Left renal pelvis (tissue), 4 donors: ENCODE results near the gene TEC. TPM values are rescaled to one million over a fixed set of nuclear protein-coding genes. Genes with fewer than 3 reads are reported as not detected.
A peak's percentile ranks its signal among the peaks of the same experiment; 100 is the strongest.
"Not testable (repeated sequence)": the region's sequence is repeated elsewhere in the genome, so short reads cannot be mapped to it uniquely, and the experiment has no call there.

Source experiments
- DNase-seq, 4 donors: peaks; one replicate each; pipeline ENCODE4 v3.0.0-alpha.2; 2013; ENCODE audit warnings: low read depth in 4 of 4, low spot score in 3 of 4
- polyA plus RNA-seq, 4 donors: library from polyadenylated mRNA; unstranded; fragments of 120-200 nt; gene quantifications; one replicate each; pipeline ENCODE4 v1.2.1, GENCODE V29; 2013; ENCODE audit not compliant: insufficient read length in 4 of 4

TEC gene
- polyA plus RNA-seq, 4 donors: 1.6 to 4.3 (median 3.4) TPM

DNA sequence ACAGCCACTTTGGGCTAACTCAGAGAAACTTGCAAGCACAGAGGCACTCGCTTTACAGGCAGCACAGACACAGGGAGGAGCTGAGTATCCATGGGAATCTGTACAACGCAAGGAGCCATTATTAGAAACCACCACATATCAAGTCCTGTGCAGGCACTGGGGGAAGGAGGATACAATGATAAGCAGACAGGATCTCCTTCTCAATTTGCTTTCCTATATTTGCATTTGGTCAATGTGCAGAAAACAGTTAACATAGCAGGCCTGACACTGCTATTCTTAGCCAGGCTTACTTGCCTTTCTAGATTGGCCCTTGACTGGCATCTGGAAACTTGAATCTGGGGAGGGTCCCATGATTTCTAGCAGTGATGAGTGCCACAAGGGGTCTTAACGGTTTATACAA lies 65.8 kb downstream of the TEC start:
- DNase-seq: no peak

DNA sequence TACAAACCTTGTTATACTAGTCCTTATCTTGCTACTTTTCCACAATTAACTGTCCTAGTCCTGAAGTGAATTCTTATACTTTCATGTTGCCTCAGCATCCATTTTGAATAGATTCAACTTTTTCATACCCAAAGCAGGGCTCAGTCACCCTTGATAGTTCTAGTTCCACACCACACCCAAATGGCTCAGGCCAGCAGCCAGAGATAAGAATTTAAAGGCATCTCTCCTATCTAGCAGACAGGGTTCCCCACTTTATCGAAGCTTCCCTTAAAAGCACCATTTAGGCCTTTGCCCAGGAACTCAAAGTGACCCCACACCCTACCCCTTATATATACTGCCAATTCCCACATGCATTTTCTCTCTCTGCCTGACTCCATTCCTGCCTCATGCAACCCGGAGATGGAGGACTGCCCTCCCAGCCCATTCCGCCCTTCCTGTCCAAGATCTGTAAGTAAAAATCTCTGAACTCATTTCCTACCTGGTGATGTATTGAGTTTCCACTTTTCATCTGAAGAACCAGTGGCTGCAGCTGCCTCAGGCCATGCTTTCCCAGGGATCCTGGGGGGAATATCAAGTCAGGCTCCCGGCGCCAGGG lies 71.9 kb downstream of the TEC start:
- DNase-seq: no peak

DNA sequence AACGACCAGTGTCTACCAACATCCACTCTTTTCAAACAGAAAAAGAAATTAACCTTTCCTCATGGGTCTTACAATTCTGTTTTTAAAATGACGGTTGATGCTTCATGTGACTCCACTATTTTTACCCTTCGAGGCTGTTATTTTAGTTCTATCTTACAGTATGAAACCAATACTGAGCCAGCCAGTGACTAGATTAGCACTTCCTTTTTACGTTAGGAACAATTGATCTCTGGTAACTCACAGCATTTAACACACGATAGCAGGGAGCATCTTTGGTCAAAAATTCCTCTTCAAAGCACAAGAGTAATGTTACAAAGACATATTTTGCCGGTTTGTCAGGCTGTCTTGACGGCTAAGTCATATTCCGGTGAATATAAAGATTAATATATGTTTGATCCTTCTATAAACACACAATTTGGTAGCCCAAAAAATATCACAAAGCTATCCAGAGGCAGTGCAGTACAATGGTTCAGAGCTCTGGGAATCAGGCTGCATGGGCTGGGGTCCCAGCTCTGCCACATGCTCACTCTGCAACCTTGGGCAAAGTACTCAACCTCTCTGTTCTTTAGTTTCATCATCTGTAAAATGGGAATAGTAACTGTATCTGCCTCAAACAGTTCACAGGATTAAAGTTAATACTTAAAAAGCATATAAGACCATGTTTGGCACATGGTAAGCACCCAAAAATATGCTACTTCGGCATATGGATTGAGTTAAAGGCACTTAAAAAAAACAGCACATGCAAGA lies 72.7 kb downstream of the TEC start:
- DNase-seq: no peak

DNA sequence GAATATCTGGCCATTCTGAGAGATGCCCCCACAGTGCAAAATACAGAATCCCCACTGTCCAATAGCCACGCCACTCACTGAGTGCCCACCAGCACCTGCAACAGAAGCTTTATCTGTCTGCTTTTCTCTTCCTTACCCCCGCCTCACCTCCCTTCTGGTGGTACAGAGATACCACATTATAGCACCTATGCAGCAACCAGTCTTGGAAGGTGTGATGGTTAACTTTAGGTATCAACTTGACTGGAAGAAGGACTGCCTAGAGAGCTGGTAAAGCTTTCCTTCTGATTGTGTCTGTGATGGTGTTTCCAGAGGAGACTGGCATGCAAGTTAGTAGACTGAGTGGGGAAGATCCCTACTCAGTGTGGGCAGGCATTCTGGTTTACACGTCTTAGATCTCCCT lies 73.8 kb downstream of the TEC start:
- no peak for DNase-seq

DNA sequence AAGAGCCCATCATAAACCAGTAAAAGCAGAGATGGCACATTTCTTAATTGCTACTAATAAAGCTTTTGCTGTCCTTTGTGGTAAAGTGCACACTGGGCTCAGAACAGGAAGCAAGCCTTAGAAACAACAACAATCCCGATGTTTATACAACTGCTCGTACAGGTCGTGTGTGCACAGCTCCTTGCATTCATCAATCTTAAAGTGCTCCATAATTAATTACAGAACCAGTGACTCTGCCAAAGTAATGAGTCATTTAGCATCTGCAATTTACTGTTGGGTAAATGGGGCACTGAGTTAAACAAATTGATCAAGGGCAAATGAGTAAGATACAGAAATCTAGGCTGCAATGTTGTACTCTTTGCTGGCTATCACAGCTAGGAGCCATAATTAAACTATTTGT lies 74.3 kb downstream of the TEC start:
- DNase-seq: peak in 2 of 4 donors; percentile 3 to 16

DNA sequence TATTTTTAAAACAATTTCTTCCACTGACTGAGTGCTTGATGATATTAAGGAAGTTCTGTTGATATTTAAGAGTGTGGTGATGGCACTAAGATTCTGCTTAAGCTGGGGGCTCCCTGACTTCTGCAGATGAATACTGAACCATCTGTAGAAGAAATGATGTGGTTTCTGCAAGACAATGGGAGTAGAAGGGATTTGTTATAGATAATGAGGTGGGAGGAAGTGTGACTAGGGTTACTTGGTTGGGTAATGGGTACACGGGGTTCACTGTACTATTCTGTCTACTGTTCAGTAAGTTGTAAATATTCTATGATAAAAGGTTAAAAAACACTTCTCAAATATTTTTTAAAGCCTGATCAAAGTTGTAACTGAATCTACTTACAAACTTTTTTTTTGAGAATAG lies 74.7 kb downstream of the TEC start:
- no peak for DNase-seq

DNA sequence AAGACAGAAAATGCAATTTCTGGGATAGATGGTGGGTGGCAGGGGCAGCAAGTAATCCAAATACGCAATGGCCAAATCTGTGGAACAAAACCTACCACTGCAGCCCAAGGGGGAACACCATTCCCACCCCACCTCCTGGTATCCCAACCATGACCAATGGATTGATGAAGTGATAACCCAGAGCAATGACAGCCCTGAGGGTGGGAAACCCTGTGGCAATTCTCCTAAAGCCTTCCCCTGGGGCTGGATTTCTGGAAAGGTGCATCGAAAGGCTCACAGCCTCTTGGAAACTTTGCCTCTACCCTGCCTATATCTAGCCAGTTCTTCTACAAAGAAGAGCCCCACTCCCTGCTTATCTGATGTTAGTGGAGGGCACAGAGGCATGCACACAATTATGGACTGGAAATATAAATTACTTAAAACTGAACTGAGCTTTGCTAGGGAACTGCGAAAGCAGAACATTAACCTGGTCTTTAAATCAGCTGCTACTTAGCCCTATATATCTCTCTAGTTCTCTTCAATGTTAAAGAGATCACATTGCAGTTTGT lies 75.6 kb downstream of the TEC start:
- no peak for DNase-seq

DNA sequence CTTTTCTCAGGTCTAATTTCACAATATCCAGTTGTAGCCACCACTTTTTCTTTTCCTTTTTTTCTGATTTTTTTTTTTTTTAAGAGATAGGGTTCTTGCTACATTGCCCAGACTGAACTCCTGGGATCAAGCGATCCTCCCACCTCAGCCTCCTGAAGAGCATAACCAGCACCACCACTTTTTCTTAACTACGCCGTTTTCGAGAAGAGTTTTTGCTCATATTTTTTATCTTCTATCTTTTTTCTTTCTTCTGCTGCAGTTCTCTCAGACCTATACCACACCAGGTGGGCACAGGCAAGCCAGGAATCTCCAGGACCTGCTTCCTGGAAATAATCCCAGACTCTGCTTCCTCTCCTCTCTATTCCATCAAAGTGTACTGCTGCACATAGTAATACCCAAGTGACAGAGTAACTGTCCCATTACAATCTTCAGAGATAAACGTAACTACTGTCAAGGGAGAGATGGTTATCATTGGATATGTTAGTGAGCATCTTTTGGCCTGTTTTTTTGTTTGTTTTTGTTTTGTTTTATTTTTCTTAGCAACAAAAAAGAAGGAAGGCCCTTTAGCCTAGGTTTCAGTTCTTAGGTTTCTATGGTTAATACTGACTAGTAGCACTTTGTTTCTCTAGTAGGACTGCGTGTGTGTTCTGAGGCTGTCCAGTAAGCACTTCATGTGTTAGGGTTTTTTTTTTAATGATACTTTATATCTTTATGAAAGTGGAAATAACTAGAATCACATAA lies 76.4 kb downstream of the TEC start:
- no peak for DNase-seq

DNA sequence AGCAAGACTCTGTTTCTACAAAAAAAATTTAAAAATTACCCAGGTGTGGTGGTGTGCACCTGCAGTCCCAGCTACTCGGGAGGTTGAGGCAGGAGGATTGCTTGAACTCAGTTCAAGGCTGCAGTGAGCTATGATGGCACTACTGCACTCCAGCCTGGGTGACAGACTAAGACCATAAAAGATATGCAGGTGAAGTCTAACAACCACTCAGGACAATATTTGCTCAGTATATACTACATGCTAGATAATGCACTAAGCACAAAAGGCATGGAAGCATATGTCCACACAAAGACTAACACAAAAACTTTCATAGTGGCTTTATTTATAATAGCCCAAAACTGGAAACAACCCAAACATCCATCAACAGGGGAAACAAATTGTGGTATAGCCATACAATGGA lies 77.9 kb downstream of the TEC start:
- no peak for DNase-seq

DNA sequence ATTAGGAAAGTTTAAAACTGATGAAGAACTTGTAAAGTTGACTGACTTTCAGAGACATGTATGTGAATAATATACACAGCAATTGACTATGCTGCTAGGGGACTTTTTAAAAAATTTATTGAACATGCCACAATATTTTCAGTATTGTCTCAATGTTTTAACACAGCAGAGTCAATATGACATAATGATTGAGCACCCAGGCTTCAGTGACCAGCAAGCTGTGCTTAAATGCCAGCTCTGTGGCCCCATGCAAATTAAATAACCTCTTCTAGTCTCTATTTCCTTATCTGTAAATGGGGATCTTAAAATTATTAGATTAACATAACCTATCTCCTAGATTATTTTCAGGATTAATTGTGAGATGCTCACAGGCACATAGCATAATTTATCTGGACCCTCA lies 78.8 kb downstream of the TEC start:
- no peak for DNase-seq

DNA sequence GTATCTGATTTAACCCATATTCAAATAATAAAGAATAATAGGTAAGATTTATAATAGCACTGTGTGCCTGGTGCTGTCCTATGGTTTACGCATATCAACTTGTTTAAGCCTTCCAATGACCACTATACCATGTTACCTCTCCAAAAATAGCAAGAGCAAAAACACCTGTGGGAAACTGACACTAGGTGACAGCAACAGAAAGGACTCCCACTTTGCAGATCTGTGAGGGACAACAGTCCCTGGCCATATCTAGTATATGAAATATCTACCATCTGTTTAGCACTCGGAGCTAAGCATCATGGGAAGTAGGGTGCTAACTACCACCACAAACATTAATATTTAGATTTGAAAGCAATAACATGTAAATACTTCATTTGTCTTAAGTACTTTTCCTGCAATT lies 79.9 kb downstream of the TEC start:
- DNase-seq: no peak

DNA sequence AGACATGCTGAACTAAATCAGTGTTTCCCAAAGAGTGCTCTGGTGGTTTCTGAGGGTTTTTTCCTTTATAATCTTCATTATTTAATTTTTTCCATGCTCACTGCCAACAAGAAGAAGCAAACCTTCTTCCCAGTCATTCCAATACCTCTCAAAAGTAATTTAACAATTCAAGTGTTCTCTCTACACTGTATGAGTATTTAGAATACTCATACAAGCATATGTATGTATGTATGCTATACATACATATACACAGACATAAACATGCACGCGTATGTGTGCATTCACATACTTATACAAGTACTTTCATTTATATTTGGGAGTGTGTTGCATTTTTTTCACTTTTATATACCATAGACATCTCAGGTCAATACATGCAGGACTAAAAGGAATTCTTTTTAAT lies 81.2 kb downstream of the TEC start:
- no peak for DNase-seq

DNA sequence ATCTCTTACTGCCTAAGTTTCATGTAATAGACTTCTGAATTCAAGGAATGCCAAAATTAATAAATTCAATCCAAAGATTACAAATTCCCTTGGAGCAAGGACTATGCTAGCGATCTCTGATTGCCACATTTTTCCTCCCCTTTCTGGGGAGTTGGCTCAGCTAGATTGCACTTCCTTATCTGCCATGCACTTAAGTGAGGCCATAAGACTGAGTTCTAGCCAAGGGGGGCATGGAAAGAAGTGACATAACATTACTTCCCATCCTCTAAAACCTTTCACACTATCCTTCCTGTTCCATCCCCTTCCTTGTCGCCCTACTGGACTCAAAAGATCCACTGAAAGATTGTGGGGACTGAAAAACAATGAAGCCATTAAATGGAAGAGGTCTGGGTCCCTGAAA lies 81.8 kb downstream of the TEC start:
- DNase-seq: no peak

DNA sequence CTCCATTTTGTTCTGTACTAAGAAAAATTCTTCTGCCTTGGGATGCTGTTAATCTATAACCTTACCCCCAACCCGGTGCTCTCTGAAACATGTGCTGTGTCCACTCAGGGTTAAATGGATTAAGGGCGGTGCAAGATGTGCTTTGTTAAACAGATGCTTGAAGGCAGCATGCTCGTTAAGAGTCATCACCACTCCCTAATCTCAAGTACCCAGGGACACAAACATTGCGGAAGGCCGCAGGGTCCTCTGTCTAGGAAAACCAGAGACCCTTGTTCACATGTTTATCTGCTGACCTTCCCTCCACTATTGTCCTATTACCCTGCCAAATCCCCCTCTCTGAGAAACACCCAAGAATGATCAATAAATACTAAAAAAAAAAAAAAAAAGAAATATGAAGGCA lies 82.6 kb downstream of the TEC start:
- not testable (repeated sequence) for DNase-seq

DNA sequence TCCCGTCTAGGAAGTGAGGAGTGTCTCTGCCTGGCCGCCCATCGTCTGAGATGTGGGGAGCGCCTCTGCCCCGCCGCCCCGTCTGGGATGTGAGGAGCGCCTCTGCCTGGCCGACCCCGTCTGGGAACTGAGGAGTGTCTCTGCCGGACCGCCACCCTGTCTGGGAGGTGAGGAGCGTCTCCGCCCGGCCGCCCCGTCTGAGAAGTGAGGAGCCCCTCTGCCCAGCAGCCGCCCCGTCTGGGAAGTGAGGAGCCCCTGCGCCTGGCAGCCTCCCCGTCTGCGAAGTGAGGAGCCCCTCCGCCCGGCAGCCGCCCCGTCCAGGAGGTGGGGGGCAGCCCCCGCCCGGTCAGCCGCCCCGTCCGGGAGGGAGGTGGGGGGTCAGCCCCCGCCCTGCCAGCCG lies 83.2 kb downstream of the TEC start:
- DNase-seq: not testable (repeated sequence)

DNA sequence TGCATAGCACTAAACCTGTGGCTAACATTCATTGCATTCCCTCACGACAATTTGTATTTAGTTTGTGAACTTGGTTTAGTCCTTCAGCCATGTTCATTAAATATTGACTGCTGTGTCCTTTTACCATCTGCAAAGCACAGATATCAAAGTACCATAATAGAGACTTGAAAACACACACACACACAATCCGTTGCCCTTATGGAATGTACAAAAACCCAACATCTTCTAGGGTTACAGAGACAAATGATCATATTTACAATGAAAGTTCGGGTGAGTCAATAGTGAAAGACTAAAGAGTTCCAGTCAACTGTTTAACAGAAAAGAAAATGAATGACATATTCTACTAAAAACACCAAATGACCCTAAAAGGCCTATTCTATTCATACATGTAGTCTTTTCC lies 84.8 kb downstream of the TEC start:
- DNase-seq: no peak

DNA sequence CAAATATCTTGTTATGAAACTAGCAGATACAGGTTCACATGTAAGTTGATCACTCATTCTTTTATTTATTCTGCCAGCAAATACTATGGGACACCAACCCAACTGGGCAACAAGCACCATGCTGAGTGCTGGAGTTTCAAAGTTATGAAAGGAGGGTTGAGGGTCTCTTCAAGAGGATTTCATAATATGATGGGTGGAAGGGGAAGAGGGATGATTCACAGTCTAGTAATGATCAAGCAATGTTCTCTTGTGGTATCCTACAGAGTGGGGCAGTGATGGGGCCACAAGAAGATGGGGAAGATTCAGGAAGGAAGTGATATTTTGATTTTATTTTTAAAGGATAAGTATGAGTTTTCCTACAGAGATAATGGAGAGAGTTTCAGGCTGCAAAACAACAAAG lies 89.4 kb downstream of the TEC start:
- no peak for DNase-seq

DNA sequence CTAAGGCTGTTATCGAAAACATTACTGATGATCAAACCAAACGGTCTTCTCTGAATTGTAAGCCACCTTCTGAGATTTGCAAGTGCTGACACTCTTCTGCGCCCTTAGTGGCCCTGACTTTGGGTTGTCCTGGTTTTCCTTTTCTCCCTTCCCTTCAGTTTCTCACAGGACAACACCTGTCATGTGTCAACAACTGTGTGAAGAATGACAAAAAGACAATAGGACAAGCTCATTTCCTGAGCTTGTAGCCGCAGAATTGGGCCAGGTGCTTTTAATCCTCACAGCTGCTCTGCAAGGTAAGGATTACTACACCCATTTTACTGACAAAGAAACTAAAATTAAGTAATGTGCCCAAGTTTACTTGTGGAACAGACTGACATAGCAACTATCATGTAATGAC lies 90.7 kb downstream of the TEC start:
- no peak for DNase-seq

DNA sequence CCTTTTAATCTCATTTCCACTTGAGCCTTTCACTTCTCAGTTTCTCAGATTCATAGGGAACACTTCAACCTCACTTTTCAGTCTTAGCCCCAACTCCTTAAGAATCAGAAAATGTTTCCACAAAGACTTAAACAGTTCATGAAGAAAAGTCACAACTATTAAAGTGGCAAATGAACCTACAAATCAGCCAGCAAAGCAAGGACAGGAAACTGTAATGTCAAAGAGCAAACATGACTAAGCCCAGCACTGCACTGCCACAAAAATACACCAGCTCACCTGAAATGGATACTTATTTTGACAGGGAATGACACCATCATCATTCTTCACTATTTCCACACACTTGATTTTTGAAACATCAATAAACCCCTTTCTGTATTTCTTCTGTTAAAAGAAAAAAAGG lies 93.8 kb downstream of the TEC start:
- no peak for DNase-seq

DNA sequence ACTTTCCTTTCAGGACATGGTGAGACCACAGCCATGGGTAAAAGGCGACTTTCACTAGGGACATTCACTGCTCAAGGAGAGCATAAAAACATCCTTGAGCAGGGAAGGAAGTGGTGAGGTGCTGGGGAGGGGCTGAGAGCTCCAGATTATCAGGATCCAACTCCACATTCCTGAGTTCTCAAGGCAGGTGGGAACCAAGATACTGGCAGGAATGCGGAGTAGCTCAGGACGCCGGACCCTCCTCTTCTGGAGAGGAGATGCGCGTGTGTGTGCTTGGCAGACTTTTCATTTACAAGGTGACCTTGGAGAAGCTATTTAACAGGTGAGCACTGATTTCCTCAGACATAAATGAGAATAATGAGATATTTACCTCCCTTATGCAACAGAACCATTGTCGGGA lies 94.3 kb downstream of the TEC start:
- no peak for DNase-seq

DNA sequence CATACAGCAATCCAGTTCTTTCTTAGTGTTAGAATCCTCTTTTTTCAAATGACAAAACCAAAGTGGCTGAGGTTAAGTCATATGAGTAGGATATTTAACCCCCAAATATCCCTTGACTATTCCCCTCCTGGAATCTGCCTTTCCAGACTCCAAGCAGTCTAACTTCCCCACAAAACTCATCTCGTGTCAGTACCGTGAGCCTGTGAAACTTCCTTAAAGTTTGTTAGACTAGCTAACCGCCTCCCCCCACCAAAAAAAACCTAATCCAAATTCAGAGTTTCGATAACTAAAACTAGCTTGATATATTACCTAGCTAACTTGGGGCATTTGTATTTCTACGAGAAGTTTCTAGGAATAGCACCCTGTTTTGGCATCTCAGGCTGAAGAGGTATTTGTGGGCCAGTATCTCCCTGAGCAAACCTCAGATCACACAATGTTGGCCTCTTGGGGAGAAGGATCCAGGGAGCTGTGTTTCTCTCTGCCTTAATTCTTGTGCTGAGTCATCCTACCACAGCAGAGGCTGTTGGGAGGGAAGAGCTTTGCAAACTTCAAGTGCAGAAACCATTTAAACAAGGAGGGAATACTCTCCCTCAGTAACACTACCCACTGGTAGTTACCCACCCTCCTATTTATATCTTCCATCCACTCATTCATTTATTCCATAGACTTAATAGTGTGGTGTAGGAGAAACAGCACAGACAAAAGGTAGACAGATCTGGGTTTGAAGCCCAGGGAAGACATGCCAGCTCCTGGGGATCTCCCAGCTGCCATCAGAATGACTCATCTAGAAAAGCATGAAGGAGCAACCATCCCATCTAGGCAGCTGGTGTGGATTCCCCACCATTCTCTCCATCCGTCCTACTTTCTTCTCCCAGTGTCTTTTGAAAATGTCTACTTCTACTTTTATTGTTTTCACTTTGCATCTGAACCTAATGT lies 96.3 kb downstream of the TEC start:
- no peak for DNase-seq
